ENCODE measurements around the gene RPL22L1. TPM values are rescaled to one million over a fixed set of nuclear protein-coding genes. Genes with fewer than 3 reads are reported as not detected.

RPL22L1 gene
- total RNA-seq, 1 experiment from 2014 or later, result 409 TPM

- intact Hi-C loops (cut with micrococcal nuclease), result no loop called here
- Mint-ChIP-seq H3K9me3 (ENCODE audit: unreplicated experiment) (no peaks in the 10 kb centered on the region), H3K27me3 (ENCODE audit: insufficient read depth, unreplicated experiment) (no peaks in the 10 kb centered on the region), H3K4me1 (ENCODE audit: insufficient read depth, unreplicated experiment) (peaks cover 15% of the 10 kb centered on the region), H3K27ac (ENCODE audit: low read depth, unreplicated experiment) (no peak overlapping the region), H3K36me3 (ENCODE audit: insufficient read depth, unreplicated experiment) (peaks cover 52% of the 10 kb centered on the region), H3K4me3 (ENCODE audit: unreplicated experiment) (no peak overlapping the region)
- DNase-seq (ENCODE audit: unreplicated experiment), result no peak
- ChIA-PET CTCF (interaction anchor here (5.5 kb wide), 1 partner anchor 17 kb away, joined by 31 read pairs; no protein-coding TSS in a partner anchor), POLR2A (interaction anchor here (0.7 to 1.5 kb wide), 3 partner anchors 9 to 1096 kb away, joined by 3 read pairs; no protein-coding TSS in a partner anchor)
- no TSS peak for BruUV-seq (replicated peaks)
- TF ChIP-seq CTCF (IDR thresholded peaks at IDR 0.05; ENCODE audit: unreplicated experiment), result no peak
Observed at GRCh38 chr3:170866499-170866898, 3.5 kb downstream of the RPL22L1 start.

GRCh38 chr3:170865209-170866094, 4.5 kb downstream of the RPL22L1 start:
- ChIA-PET POLR2A (interaction anchor here (0.6 to 2.1 kb wide), 5 partner anchors 8 to 1634 kb away, joined by 3 to 5 read pairs (median 3); no protein-coding TSS in a partner anchor), CTCF (interaction anchor here (5.5 kb wide), 1 partner anchor 16 kb away, joined by 31 read pairs; no protein-coding TSS in a partner anchor)
- no peak for TF ChIP-seq CTCF (IDR thresholded peaks at IDR 0.05; ENCODE audit: unreplicated experiment)
- BruUV-seq (replicated peaks), result no TSS peak
- intact Hi-C loops (cut with micrococcal nuclease), result no loop called here
- peaks cover 15% of the 10 kb centered on the region for H3K4me1 Mint-ChIP-seq (ENCODE audit: insufficient read depth, unreplicated experiment)
- peak; percentile 32 for DNase-seq (ENCODE audit: unreplicated experiment)
- H3K9me3 Mint-ChIP-seq (ENCODE audit: unreplicated experiment), result no peaks in the 10 kb centered on the region
- H3K4me3 Mint-ChIP-seq (ENCODE audit: unreplicated experiment), result no peak overlapping the region
- H3K36me3 Mint-ChIP-seq (ENCODE audit: insufficient read depth, unreplicated experiment), result peaks cover 52% of the 10 kb centered on the region
- H3K27me3 Mint-ChIP-seq (ENCODE audit: insufficient read depth, unreplicated experiment), result no peaks in the 10 kb centered on the region
- H3K27ac Mint-ChIP-seq (ENCODE audit: low read depth, unreplicated experiment), result no peak overlapping the region

GRCh38 chr3:170864525-170865208, 5.3 kb downstream of the RPL22L1 start:
- Mint-ChIP-seq H3K27ac (ENCODE audit: low read depth, unreplicated experiment) (no peak overlapping the region), H3K27me3 (ENCODE audit: insufficient read depth, unreplicated experiment) (no peaks in the 10 kb centered on the region), H3K36me3 (ENCODE audit: insufficient read depth, unreplicated experiment) (peaks cover 45% of the 10 kb centered on the region), H3K9me3 (ENCODE audit: unreplicated experiment) (no peaks in the 10 kb centered on the region), H3K4me1 (ENCODE audit: insufficient read depth, unreplicated experiment) (peaks cover 15% of the 10 kb centered on the region), H3K4me3 (ENCODE audit: unreplicated experiment) (no peak overlapping the region)
- BruUV-seq (replicated peaks), result no TSS peak
- intact Hi-C loops (cut with micrococcal nuclease), result no loop called here
- no peak for TF ChIP-seq CTCF (IDR thresholded peaks at IDR 0.05; ENCODE audit: unreplicated experiment)
- ChIA-PET CTCF (interaction anchor here (0.7 to 5.5 kb wide), 2 partner anchors 11 to 16 kb away, joined by 3 to 31 read pairs; no protein-coding TSS in a partner anchor), POLR2A (interaction anchor here (1.2 to 2.1 kb wide), 2 partner anchors 9 to 11 kb away, joined by 4 to 5 read pairs; no protein-coding TSS in a partner anchor)
- peak; percentile 34 for DNase-seq (ENCODE audit: unreplicated experiment)

GRCh38 chr3:170863816-170864215, 6.2 kb downstream of the RPL22L1 start:
- POLR2A ChIA-PET, result interaction anchor here (1.2 to 2.1 kb wide), 2 partner anchors 8 to 10 kb away, joined by 4 to 5 read pairs; no protein-coding TSS in a partner anchor
- BruUV-seq (replicated peaks), result no TSS peak
- no peak overlapping the region for H3K27ac Mint-ChIP-seq (ENCODE audit: low read depth, unreplicated experiment)
- H3K36me3 Mint-ChIP-seq (ENCODE audit: insufficient read depth, unreplicated experiment), result peaks cover 37% of the 10 kb centered on the region
- peaks cover 15% of the 10 kb centered on the region for H3K4me1 Mint-ChIP-seq (ENCODE audit: insufficient read depth, unreplicated experiment)
- no peak for DNase-seq (ENCODE audit: unreplicated experiment)
- TF ChIP-seq CTCF (IDR thresholded peaks at IDR 0.05; ENCODE audit: unreplicated experiment), result no peak
- CTCF ChIA-PET, result interaction anchor here (0.6 to 5.5 kb wide), 4 partner anchors 11 to 451 kb away, joined by 3 to 31 read pairs (median 3); no protein-coding TSS in a partner anchor
- no peaks in the 10 kb centered on the region for H3K27me3 Mint-ChIP-seq (ENCODE audit: insufficient read depth, unreplicated experiment)
- H3K9me3 Mint-ChIP-seq (ENCODE audit: unreplicated experiment), result no peaks in the 10 kb centered on the region
- intact Hi-C loops (cut with micrococcal nuclease), result no loop called here
- no peak overlapping the region for H3K4me3 Mint-ChIP-seq (ENCODE audit: unreplicated experiment)

All from MCF 10A (cell line).